UCSD-AML1 (cell line): ENCODE measurements around the gene SCARB2.
"Not testable (repeated sequence)": the region's sequence is repeated elsewhere in the genome, so short reads cannot be mapped to it uniquely, and the experiment has no call there.

Experiments used
- DNase-seq: peaks from one replicate; lab custom pipeline; 2025; ENCODE audit not compliant: unreplicated experiment; lab: John Stamatoyannopoulos, UW

Gene SCARB2

GRCh38 chr4:76213415-76214176, at the start of gene SCARB2:
SCARB2 (minus strand) TSS chr4:76213824; CDS start chr4:76213543, 281 bp downstream.
- peak; percentile 87 for DNase-seq

- no peak for DNase-seq
These were observed 46.9 kb upstream of the SCARB2 start for GRCh38 chr4:76260571-76260970.

GRCh38 chr4:76257824-76258223, 44.2 kb upstream of the SCARB2 start:
- no peak for DNase-seq

GRCh38 chr4:76256968-76257367, 43.3 kb upstream of the SCARB2 start:
- DNase-seq = no peak

GRCh38 chr4:76256032-76256431, 42.4 kb upstream of the SCARB2 start:
- no peak for DNase-seq

GRCh38 chr4:76253511-76253910, 39.9 kb upstream of the SCARB2 start:
- DNase-seq = no peak

GRCh38 chr4:76252271-76252653, 38.6 kb upstream of the SCARB2 start:
- DNase-seq = no peak

- peak; percentile 66 for DNase-seq
These were observed 38.0 kb upstream of the SCARB2 start, which contains the start of gene FAM47E for GRCh38 chr4:76251441-76252270. FAM47E (plus strand) TSS chr4:76251721; CDS start chr4:76251747, 26 bp downstream.

- DNase-seq = no peak
These were observed 37.3 kb upstream of the SCARB2 start for GRCh38 chr4:76250962-76251361.

- no peak for DNase-seq
These were observed 33.2 kb upstream of the SCARB2 start for GRCh38 chr4:76246852-76247251.

- DNase-seq = no peak
These were observed 32.4 kb upstream of the SCARB2 start for GRCh38 chr4:76246025-76246424.

- DNase-seq = not testable (repeated sequence)
These were observed 30.3 kb upstream of the SCARB2 start for GRCh38 chr4:76243877-76244276.

GRCh38 chr4:76240236-76240635, 26.6 kb upstream of the SCARB2 start:
- no peak for DNase-seq

- no peak for DNase-seq
These were observed 25.1 kb upstream of the SCARB2 start for GRCh38 chr4:76238701-76239100.

GRCh38 chr4:76238236-76238635, 24.6 kb upstream of the SCARB2 start:
- DNase-seq = no peak

- no peak for DNase-seq
These were observed 22.3 kb upstream of the SCARB2 start for GRCh38 chr4:76235915-76236314.

GRCh38 chr4:76235407-76235806, 21.8 kb upstream of the SCARB2 start:
- DNase-seq = no peak

GRCh38 chr4:76234679-76235044, 21.0 kb upstream of the SCARB2 start:
- no peak for DNase-seq

GRCh38 chr4:76233967-76234678, 20.5 kb upstream of the SCARB2 start:
- no peak for DNase-seq

GRCh38 chr4:76233529-76233928, 19.9 kb upstream of the SCARB2 start:
- no peak for DNase-seq

- no peak for DNase-seq
These were observed 19.5 kb upstream of the SCARB2 start for GRCh38 chr4:76233083-76233482.

GRCh38 chr4:76232681-76233080, 19.1 kb upstream of the SCARB2 start:
- DNase-seq = no peak
